ENCODE data around the gene SMIM44.

The SMIM44 gene

GRCh38 chr19:3494051-3494450, 10.8 kb upstream of the SMIM44 start:
- Histone ChIP-seq H3K9me3 (no peaks in the 10 kb centered on the region), H3K27me3 (no peaks in the 10 kb centered on the region), H3K36me3 (peaks cover 24% of the 10 kb centered on the region), H3K4me1 (ENCODE audit: control insufficient read depth in 1 of 2, insufficient read depth in 1 of 2, low read depth in 1 of 2, low read length in 1 of 2) (no peaks in the 10 kb centered on the region), H3K4me3 (ENCODE audit: low read depth in 1 of 2, low read length in 1 of 2) (no peak overlapping the region), H3K27ac (no peak overlapping the region)
- TF ChIP-seq CTCF (IDR thresholded peaks at IDR 0.05) = no peak

GRCh38 chr19:3493651-3494050, 10.4 kb upstream of the SMIM44 start:
- Histone ChIP-seq H3K27me3 (no peaks in the 10 kb centered on the region), H3K9me3 (no peaks in the 10 kb centered on the region), H3K36me3 (peaks cover 24% of the 10 kb centered on the region), H3K4me3 (ENCODE audit: low read depth in 1 of 2, low read length in 1 of 2) (no peak overlapping the region), H3K4me1 (ENCODE audit: control insufficient read depth in 1 of 2, insufficient read depth in 1 of 2, low read depth in 1 of 2, low read length in 1 of 2) (no peaks in the 10 kb centered on the region), H3K27ac (no peak overlapping the region)
- no peak for TF ChIP-seq CTCF (IDR thresholded peaks at IDR 0.05)

- H3K27me3 ChIP-seq = no peaks in the 10 kb centered on the region
- H3K9me3 ChIP-seq = no peaks in the 10 kb centered on the region
- no peak overlapping the region for H3K4me3 ChIP-seq (ENCODE audit: low read depth in 1 of 2, low read length in 1 of 2)
- no peak for TF ChIP-seq CTCF (IDR thresholded peaks at IDR 0.05)
- no peak overlapping the region for H3K27ac ChIP-seq
- H3K36me3 ChIP-seq = peaks cover 24% of the 10 kb centered on the region
- H3K4me1 ChIP-seq (ENCODE audit: control insufficient read depth in 1 of 2, insufficient read depth in 1 of 2, low read depth in 1 of 2, low read length in 1 of 2) = no peaks in the 10 kb centered on the region
These were observed 9.7 kb upstream of the SMIM44 start for GRCh38 chr19:3492919-3493318.

GRCh38 chr19:3492131-3492839, 9.0 kb upstream of the SMIM44 start:
- Histone ChIP-seq H3K4me1 (ENCODE audit: control insufficient read depth in 1 of 2, insufficient read depth in 1 of 2, low read depth in 1 of 2, low read length in 1 of 2) (no peaks in the 10 kb centered on the region), H3K27ac (no peak overlapping the region), H3K4me3 (ENCODE audit: low read depth in 1 of 2, low read length in 1 of 2) (no peak overlapping the region), H3K9me3 (no peaks in the 10 kb centered on the region), H3K27me3 (no peaks in the 10 kb centered on the region), H3K36me3 (peaks cover 24% of the 10 kb centered on the region)
- no peak for TF ChIP-seq CTCF (IDR thresholded peaks at IDR 0.05)

GRCh38 chr19:3491396-3492119, 8.3 kb upstream of the SMIM44 start:
- Histone ChIP-seq H3K36me3 (peaks cover 24% of the 10 kb centered on the region), H3K4me1 (ENCODE audit: control insufficient read depth in 1 of 2, insufficient read depth in 1 of 2, low read depth in 1 of 2, low read length in 1 of 2) (no peaks in the 10 kb centered on the region), H3K27ac (no peak overlapping the region), H3K9me3 (no peaks in the 10 kb centered on the region), H3K4me3 (ENCODE audit: low read depth in 1 of 2, low read length in 1 of 2) (no peak overlapping the region), H3K27me3 (no peaks in the 10 kb centered on the region)
- no peak for TF ChIP-seq CTCF (IDR thresholded peaks at IDR 0.05)
